Measurements from ENCODE around the gene TRPV3. TPM values are rescaled to one million over a fixed set of nuclear protein-coding genes. Genes with fewer than 3 reads are reported as not detected.

Gene TRPV3
- total and polyA plus RNA-seq, 2 experiments from 2014 or later: 0.15 to 0.69 TPM

GRCh38 chr17:3555189-3555796, 2.3 kb downstream of the TRPV3 start:
- ATAC-seq (no peak), DNase-seq (ENCODE audit: low spot score) (no peak)
- Mint-ChIP-seq H3K4me1 (no peaks in the 10 kb centered on the region), H3K27me3 (ENCODE audit: insufficient read depth, low read depth, poor library complexity) (peaks cover 2% of the 10 kb centered on the region), H3K4me3 (no peak overlapping the region), H3K27ac (no peak overlapping the region), H3K36me3 (ENCODE audit: low read depth) (no peaks in the 10 kb centered on the region; the same call in 2 of the 3 replicates), H3K9me3 (peaks cover 2% of the 10 kb centered on the region; the same call in 1 of the 3 replicates)
- no peaks in the 10 kb centered on the region for H3K4me1 ChIP-seq (ENCODE audit: insufficient read depth)
- TF ChIP-seq ZNF331 (CRISPR knock-in tag; IDR thresholded peaks at IDR 0.05; ENCODE audit: low read depth) (no peak), POLR2AphosphoS5 (IDR thresholded peaks at IDR 0.05; ENCODE audit: low read depth) (no peak), ZNF114 (CRISPR knock-in tag; IDR thresholded peaks at IDR 0.05) (no peak), JUNB (IDR thresholded peaks at IDR 0.05; ENCODE audit: unreplicated experiment) (no peak), REST (IDR thresholded peaks at IDR 0.05; ENCODE audit: unreplicated experiment) (no peak), NANOG (IDR thresholded peaks at IDR 0.05; ENCODE audit: borderline replicate concordance) (no peak), EZH2 (IDR thresholded peaks at IDR 0.05; ENCODE audit: low read depth, unreplicated experiment) (no peak), CREB1 (CRISPR knock-in tag; IDR thresholded peaks at IDR 0.05; ENCODE audit: low read depth) (no peak), EZH2phosphoT487 (IDR thresholded peaks at IDR 0.05; ENCODE audit: unreplicated experiment) (no peak), STAT1 (IDR thresholded peaks at IDR 0.05; ENCODE audit: unreplicated experiment) (no peak), ZNF462 (CRISPR knock-in tag; IDR thresholded peaks at IDR 0.05) (no peak)
- TF ChIP-seq, protein P1, sequence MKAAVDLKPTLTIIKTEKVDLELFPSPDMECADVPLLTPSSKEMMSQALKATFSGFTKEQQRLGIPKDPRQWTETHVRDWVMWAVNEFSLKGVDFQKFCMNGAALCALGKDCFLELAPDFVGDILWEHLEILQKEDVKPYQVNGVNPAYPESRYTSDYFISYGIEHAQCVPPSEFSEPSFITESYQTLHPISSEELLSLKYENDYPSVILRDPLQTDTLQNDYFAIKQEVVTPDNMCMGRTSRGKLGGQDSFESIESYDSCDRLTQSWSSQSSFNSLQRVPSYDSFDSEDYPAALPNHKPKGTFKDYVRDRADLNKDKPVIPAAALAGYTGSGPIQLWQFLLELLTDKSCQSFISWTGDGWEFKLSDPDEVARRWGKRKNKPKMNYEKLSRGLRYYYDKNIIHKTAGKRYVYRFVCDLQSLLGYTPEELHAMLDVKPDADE (IDR thresholded peaks at IDR 0.05): no peak
- TF ChIP-seq, protein P2, sequence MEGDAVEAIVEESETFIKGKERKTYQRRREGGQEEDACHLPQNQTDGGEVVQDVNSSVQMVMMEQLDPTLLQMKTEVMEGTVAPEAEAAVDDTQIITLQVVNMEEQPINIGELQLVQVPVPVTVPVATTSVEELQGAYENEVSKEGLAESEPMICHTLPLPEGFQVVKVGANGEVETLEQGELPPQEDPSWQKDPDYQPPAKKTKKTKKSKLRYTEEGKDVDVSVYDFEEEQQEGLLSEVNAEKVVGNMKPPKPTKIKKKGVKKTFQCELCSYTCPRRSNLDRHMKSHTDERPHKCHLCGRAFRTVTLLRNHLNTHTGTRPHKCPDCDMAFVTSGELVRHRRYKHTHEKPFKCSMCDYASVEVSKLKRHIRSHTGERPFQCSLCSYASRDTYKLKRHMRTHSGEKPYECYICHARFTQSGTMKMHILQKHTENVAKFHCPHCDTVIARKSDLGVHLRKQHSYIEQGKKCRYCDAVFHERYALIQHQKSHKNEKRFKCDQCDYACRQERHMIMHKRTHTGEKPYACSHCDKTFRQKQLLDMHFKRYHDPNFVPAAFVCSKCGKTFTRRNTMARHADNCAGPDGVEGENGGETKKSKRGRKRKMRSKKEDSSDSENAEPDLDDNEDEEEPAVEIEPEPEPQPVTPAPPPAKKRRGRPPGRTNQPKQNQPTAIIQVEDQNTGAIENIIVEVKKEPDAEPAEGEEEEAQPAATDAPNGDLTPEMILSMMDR (conservative IDR thresholded peaks at IDR 0.05; ENCODE audit: low read depth in 2 of 2): no peak
- no peaks in the 10 kb centered on the region for H3F3A ChIP-seq (replicated peaks; ENCODE audit: low read depth)
- no peak overlapping the region for H3K27ac ChIP-seq (ENCODE audit: low read depth)
- no peaks in the 10 kb centered on the region for H3K27me3 ChIP-seq (ENCODE audit: insufficient read depth)
- H3K4me2 ChIP-seq: no peak overlapping the region
- 0 out of 2 replicates have a peak, but pooled peaks cover 3% of the 10 kb centered on the region for H3K9me2 ChIP-seq (ENCODE audit: insufficient read depth)
- no peaks in the 10 kb centered on the region for H4K20me1 ChIP-seq (replicated peaks; ENCODE audit: insufficient read depth)
- H3K4me3 ChIP-seq: no peak overlapping the region
- H2AFZ ChIP-seq: no peak overlapping the region
- no peaks in the 10 kb centered on the region for H3K79me2 ChIP-seq (replicated peaks; ENCODE audit: insufficient read depth)
- no peaks in the 10 kb centered on the region for H3K36me3 ChIP-seq (ENCODE audit: insufficient read depth)
